Measurements from ENCODE around the gene ISOC1.

Gene ISOC1

GRCh38 chr5:129141078-129141477 is 46.5 kb downstream of the ISOC1 start:
- DNase-seq, result no peak

GRCh38 chr5:129141696-129142095 is 47.1 kb downstream of the ISOC1 start:
- DNase-seq, result no peak

- no peak for DNase-seq
Measured at GRCh38 chr5:129155876-129156275, 61.3 kb downstream of the ISOC1 start.

GRCh38 chr5:129161830-129162229 is 67.3 kb downstream of the ISOC1 start:
- DNase-seq, result no peak
